ENCODE results near the gene PITHD1.
"Not testable (repeated sequence)": the region's sequence is repeated elsewhere in the genome, so short reads cannot be mapped to it uniquely, and the experiment has no call there.

The PITHD1 gene, protein sequence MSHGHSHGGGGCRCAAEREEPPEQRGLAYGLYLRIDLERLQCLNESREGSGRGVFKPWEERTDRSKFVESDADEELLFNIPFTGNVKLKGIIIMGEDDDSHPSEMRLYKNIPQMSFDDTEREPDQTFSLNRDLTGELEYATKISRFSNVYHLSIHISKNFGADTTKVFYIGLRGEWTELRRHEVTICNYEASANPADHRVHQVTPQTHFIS

DNA sequence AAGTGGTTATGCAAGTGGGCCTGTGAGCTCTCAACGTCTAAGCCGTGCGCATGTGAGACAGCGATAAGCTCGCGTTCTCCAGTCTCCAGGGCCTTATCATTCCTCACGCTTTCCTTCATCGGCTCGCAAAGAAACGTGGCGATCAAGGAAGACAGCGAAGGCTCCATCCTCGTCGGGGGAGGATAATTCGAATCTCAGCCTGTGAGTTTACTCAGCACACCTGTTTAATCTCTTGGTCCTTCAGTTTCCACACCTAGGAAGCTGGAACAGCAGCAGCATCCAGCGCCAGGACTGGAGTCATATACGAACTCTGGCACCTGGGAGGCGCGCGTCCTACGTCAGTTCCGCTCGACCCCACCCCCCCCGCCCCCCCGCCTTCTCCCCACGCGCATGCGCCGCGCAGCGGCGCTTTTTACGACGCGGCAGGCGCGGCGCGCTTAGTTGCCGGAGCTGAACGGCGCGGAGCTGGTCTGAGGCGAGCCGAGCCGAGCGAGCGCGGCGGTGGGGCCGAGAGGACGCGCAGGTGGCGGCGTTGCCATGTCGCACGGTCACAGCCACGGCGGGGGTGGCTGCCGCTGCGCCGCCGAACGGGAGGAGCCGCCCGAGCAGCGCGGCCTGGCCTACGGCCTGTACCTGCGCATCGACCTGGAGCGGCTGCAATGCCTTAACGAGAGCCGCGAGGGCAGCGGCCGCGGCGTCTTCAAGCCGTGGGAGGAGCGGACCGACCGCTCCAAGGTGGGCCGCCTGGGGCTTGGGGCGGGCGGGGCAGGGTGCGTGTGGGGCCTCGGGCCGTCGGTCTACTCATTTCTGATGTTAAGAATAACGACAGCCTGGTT lies at the start of gene PITHD1:
PITHD1 (plus strand) TSS at position 440 of the 836 bp plus-strand sequence; CDS start at position 538, 98 bp downstream.
- peak; percentile 89 for DNase-seq

DNA sequence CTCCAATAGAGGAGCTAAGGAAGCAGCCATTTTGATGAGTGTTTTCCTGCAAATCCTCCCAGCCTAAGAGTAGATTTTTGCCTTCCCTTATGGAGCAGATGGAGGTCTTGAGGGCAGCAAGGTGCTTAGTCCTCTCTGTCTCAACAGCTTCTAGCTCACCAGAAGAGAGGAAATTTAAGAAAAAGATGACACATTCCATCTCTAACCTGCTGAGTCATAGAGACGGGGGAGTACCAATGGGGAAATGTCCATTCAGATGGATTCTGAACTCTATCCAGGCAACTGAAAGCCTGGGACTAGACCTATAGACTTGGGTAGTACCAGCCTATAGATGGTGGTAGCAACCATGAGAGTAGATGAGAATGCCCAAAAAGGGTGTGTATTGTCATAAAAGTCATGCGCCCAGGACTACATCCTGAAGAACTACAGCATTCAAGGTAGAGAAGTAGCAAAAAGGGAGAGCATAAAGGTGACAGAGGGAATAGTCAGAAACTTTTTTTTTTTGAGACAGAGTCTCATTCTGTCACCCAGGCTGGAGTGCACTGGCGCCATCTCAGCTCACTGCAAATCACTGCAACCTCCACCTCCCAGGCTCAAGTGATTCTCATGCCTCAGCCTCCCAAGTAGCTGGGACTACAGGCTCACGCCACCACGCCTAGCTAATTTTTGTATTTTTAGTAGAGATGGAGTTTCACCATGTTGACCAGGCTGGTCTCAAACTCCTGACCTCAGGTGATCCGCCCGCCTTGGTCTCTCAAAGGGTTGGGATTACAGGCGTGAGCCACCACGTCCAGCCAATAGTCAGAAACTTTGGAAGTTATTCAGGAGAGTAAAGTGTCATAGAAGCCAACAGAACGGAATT lies 45.6 kb upstream of the PITHD1 start:
- DNase-seq, result no peak

DNA sequence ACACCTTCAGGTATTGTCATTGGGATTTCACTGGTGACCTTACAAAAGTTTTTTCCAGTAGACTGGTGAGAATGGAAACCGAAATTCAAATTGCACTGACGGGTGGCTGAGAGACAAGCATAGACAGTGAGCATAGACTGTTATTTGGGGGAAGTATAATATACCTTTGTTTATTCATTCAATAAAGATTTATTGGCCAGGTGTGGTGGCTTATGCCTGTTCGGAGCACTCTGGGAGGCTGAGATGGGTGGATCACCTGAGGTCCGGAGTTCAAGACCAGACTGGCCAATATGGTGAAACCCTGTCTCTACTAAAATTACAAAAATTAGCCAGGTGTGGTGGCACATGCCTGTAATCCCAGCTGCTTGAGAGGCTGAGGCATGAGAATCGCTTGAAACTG lies 44.9 kb upstream of the PITHD1 start:
- not testable (repeated sequence) for DNase-seq

DNA sequence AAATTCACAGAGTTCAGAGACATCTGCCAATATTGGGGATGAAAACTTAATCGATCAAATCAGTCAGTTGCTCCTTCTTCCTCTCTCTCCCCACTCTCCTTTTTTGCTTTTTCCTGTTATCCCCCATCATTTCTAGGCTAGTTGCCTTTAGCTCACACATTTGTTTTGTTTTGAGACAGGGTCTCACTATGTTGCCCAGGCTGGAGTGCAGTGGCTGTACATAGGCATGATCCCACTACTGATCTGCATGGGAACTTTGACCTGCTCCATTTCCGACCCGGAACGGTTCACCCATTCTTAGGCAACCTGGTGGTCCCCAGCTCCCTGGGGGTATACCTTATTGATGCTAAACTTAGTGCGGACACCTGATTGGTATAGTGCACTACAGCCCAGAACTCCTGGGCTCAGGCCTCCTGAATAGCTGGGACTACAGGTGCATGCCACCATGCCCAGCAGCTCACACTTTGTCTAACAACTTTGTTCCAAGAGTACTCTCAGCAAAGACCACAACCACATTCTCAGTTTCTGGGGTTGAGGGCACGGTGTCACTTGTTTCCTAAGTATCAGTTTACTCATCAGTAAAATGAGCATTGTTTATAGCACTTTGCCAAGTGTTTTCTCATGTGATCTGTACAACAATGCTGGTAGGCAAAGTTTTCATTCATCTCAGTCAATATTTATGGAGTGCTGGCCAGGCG lies 41.6 kb upstream of the PITHD1 start:
- no peak for DNase-seq

DNA sequence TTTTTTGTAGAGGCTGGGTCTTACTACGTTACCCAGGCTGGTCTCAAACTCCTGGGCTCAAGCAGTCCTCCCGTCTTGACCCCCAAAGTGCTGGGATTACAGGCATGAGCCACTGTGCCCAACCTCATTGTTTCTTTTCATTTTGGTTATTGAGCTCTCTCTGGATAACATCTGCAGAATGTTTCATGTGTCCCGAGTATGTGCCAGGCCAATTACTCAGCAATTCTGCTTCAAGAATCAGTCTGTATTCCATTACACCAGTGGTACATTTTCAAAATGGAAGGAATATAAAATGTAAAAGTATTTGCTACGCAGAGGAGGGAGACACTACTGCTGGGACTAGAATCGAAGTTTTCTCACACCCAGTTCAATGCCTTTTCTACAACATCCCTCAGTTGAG lies 36.6 kb upstream of the PITHD1 start:
- DNase-seq, result no peak

DNA sequence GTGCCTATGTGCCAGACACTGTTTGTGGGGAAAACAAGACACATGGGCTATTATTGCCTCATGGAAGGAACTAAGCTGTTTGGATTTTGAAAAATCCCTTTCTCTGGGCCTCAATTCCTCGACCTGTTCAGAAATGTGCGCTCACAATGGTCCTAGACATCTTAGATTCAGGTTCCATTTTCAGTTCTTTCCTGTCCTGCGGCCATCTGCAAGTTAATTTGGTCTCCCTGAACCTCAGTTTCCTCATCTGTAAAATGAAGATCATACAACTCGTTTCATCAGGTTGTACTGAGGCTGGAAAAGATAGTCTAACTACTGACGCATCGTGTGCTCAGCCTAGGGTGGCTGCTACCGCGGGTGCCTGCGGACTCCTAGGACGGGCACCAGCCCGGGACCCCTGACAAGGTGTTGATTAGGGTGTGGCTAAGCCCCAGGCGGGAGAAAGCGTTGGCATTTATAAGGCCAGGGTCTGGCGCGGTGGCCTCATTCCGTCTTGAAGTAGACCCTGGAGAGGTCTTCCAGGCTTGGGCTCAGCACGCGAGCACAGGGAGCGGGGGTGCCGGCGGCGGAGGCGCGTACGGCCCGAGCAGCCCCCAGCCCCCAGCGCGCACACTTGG lies 35.4 kb upstream of the PITHD1 start:
- peak; percentile 84 for DNase-seq

DNA sequence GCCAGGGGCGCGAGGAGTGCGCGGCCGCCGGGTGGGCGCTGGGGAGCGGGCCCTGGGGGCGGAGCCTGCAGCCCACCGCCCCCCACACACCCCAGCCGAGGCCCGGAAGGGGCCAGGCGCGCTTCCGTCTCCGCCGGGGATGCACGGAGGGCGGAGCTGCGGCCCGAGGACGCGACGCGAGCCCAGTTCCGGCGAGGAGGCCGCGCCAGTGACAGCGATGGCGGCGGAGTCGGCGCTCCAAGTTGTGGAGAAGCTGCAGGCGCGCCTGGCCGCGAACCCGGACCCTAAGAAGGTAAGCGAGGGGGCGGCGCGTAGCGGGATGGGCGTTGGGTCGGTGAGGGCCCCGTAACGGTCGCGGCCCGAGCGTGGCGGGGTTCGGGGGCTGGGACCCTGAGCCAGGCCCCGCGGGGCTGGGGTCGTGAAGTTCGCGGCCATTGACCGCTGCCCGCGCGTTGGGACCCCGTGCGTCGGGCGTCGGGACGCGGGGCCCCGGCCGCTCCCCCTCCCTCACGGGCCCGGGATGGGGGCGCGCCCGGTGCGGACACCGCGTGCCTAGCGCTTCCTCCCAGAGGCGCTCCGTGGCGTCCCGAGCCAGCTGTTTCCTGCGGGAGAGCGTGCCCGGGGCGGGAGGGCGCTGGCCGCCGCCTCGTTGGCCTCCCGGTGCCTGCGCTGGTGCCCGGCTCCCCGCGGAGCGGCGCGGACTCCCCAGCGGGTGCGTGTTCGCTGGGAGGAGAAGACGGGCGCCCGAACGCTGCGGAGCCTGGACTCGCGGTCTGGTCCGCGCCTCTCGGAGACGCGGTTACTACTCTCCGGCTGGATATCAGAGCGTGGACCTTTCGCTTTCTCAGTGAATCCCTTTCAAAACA lies 34.7 kb upstream of the PITHD1 start, which contains the start of gene ELOA:
ELOA (plus strand) TSS at position 185 of the 866 bp plus-strand sequence; CDS start at position 218, 33 bp downstream.
- peak; percentile 89 for DNase-seq

DNA sequence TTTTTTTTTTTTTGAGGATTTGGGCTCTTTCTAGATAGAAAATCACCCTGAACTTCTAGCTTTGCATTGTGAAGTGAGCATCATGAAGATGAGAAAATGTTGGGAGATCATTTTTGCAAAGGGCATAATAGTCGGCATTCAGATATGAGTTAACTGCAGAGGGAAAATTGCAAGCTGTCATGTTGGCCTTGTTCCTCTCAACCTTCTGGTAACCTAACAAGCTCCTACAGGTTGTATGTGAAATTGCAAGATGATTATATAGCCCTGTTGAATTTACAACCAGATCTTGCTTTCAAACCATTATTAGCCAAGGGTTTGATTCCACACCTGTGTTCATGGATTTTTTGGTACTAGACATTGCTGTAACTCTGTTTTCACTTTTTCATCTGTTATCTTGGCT lies 32.7 kb upstream of the PITHD1 start:
- no peak for DNase-seq

DNA sequence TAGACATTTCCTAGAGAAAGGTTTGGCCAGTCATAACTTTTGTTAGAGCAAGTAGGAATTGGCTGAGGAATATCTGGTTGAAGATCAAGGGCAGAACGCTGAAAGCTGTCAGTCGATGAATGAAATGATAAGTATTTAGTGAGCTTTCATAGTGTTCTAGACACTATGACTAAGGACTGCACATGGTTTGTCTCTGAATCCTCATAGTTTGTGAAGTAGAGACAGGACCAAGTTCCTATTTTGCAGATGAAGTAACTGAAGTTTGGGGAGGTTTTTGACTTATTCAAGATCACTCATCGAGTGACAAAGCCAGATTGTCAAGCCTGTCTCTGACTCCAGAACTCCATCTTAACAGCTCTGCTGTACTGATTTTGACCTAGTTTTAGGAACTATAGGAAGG lies 30.2 kb upstream of the PITHD1 start:
- no peak for DNase-seq

DNA sequence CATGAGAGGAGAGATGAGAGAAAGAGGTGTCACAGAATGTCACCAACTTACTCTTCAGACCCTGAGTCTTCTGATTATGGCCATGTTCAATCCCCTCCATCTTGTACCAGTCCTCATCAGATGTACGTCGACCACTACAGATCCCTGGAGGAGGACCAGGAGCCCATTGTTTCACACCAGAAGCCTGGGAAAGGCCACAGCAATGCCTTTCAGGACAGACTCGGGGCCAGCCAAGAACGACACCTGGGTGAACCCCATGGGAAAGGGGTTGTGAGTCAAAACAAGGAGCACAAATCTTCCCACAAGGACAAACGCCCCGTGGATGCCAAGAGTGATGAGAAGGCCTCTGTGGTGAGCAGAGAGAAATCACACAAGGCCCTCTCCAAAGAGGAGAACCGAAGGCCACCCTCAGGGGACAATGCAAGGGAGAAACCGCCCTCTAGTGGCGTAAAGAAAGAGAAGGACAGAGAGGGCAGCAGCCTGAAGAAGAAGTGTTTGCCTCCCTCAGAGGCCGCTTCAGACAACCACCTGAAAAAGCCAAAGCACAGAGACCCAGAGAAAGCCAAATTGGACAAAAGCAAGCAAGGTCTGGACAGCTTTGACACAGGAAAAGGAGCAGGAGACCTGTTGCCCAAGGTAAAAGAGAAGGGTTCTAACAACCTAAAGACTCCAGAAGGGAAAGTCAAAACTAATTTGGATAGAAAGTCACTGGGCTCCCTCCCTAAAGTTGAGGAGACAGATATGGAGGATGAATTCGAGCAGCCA lies 27.0 kb upstream of the PITHD1 start:
- DNase-seq, result no peak

DNA sequence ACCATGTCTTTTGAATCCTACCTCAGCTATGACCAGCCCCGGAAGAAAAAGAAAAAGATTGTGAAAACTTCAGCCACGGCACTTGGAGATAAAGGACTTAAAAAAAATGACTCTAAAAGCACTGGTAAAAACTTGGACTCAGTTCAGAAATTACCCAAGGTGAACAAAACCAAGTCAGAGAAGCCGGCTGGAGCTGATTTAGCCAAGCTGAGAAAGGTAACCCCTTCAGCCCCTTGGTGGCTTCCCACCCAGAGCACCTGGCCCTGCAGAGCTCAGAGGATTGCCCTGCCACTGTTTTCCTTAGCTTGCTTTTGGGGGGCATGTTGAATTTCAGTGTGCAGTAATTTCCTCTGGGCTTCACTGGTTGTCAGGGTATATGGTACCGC lies 26.4 kb upstream of the PITHD1 start:
- no peak for DNase-seq

DNA sequence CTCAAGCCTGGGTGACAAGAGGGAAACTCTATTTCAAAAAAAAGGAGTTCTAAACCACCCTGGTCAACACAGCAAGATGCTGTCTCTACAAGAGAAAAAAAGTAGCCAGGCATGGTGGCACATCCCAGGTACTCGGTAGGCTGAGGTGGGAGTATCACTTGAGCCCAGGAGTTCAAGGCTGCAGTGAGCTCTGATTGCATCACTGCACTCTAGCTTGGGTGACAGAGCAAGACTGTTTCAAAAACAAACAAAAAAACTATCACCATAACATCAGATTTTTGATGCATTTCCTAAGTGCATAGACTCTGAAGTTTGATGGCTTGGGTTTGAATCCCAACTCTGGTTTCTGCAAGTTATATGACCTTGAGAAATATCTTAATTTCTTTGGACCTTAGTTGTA lies 25.3 kb upstream of the PITHD1 start:
- DNase-seq, result no peak

DNA sequence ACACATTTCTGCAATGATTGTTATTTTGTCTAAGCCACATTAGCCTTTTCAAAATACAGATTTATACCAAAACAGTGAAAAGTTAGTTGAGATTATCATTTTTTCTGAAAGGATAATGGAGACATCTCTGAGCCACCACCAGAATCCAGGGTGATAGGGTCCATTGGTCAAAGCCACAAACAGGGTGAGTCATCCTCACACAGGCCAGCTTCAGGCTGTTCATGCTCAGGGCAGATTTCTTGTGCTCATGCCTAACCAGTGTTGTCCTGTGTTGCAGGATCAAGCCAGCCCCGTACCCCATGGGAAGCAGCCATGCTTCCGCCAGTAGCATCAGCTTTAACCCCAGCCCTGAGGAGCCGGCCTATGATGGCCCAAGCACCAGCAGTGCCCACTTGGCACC lies 21.5 kb upstream of the PITHD1 start:
- DNase-seq, result no peak

DNA sequence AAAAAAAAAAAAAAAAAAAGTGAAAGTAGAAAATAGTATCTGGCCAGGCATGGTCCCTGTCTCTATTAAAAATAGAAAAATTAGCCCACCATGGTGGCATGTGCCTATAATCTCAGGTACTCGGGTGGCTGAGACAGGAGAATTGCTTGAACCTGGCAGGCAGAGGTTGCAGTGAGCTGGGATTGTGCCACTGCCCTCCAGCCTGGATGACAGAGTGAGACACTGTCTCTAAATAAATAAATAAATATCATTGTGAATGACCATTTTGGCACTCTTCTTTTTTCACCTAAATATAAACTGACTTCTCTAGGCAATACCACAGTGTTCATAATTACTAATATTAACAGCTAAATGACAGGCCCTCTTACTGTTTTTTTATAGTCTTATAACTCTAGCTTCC lies 20.4 kb upstream of the PITHD1 start:
- no peak for DNase-seq

DNA sequence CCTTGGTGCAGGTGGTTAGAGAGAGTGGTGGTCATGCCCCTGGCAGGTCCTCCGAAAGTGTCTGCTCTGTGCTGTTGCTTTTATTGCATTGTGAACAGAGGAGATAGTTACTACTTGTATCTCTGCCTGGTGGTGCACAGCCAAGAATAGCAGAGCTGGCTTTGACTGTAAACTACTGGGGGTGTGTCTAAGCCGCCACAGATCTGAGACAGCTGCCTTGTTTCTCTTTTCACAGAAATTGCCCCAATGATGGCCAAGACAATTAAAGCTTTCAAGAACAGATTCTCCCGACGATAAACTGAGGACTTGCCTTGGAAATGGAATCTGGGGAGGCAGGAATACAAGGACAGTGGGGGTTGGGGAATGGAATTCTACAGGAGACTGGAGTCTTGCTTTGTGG lies 18.9 kb upstream of the PITHD1 start:
- no peak for DNase-seq

DNA sequence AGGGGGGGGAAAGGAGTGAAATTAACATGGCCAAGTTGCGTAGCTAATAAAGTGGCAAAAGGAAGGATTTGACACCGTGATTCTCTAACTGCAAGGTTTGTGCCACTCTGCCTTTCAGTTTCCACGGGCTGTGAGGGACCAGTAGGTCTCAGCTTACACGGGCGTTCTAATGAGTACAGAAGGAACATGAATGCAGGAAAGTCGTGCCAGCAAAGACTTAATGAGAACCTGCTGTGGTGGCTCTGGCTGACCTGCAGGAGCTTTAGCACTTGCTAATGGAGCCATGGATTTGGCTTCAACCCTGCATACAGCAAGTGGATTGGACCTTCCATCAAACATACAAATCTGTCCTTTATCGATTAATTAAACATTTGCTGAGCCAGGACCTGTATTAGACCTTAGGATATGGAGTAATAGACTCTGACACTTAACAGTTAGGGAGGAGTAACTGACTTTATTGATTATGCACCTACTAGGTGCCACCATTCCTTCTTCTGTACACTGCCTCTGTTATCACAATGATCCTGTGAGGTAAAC lies 15.1 kb upstream of the PITHD1 start:
- DNase-seq, result no peak

DNA sequence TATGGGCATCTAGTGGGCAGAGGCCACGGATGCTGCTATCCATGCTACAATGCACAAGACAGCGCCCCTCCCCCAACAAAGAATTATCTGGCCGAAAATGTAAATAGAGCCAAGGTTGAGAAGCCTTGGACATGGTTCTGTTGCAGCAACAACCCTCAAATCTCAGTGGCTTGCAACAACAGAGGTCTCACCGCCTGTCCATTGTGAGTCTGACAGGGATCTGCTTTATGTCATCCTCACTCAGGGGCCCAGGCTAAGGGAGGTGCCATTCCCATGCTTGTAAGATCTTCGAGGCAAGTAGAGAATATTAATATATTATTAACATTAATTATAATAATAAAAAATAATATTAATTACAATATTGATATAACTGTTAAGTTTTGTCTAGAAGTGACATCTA lies 9.5 kb upstream of the PITHD1 start:
- no peak for DNase-seq

DNA sequence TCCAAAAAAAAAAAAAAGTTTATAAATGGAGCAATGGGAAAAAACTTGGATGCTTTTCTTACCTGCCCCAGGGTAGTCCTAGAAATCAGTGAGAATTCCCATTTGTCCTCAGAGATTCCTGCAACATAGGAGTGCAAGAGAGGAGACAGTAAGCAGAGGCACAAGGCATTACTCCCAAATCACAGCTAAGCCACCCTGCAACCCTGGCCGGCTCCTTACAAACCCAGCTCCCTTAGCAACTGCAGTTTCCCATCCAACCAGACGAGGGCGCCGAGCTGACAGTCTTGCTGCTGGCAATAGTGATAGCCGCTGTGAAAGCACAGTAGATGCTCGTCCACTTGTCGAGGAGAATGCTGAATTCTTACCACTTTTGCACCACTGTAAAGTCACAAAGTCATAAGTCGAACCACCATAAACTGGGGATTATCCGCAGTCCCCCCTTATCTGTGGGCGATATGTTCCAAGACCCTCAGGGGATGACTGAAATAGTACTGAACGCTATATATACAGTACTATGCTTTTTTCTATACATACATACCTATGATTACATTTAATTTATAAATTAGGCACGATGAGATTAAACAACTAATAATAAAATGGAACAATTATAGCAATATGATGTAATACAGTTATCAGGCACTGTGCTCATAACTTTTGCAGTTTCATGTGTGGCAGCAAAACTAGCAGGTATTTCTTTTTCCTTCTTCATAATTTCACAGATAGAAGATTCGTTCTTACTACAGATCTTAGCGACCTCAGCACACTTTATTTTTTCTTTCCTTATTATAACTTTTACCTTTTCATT lies 6.0 kb upstream of the PITHD1 start:
- peak; percentile 95 for DNase-seq

DNA sequence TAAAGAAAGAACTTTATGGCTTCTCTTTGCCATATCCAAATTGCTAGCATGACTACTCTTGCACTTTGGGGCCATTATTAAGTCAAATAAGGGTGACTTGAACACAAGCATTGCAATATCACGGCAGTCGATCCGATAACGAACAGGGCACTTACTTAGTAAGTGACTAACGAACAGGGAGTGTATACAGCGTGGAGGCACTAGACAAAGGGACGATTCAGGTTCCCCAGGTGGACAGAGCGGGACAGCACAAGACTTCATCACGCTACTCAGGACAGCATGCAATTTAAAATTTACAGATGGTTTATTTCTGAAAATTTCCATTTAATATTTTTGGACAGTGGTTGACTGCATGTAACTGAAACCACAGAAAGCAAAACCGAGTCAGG lies 5.4 kb upstream of the PITHD1 start:
- no peak for DNase-seq

All from activated CD8-positive, alpha-beta memory T cell treated with anti-CD3 and anti-CD28 coated beads for 24 hours (primary cell).